HG02642 (cell line): Measurements from ENCODE around the gene CAP1.
A peak's percentile ranks its signal among the peaks of the same experiment; 100 is the strongest.
"Not testable (repeated sequence)": the region's sequence is repeated elsewhere in the genome, so short reads cannot be mapped to it uniquely, and the experiment has no call there.

Experiments used
- ATAC-seq: cut with Tn5 transposase; IDR thresholded peaks from one replicate; pipeline ENCODE4 v1.9.1; 2021; ENCODE audit warnings: mild to moderate bottlenecking; ENCODE audit not compliant: unreplicated experiment, poor library complexity

Gene CAP1, protein sequence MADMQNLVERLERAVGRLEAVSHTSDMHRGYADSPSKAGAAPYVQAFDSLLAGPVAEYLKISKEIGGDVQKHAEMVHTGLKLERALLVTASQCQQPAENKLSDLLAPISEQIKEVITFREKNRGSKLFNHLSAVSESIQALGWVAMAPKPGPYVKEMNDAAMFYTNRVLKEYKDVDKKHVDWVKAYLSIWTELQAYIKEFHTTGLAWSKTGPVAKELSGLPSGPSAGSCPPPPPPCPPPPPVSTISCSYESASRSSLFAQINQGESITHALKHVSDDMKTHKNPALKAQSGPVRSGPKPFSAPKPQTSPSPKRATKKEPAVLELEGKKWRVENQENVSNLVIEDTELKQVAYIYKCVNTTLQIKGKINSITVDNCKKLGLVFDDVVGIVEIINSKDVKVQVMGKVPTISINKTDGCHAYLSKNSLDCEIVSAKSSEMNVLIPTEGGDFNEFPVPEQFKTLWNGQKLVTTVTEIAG

DNA sequence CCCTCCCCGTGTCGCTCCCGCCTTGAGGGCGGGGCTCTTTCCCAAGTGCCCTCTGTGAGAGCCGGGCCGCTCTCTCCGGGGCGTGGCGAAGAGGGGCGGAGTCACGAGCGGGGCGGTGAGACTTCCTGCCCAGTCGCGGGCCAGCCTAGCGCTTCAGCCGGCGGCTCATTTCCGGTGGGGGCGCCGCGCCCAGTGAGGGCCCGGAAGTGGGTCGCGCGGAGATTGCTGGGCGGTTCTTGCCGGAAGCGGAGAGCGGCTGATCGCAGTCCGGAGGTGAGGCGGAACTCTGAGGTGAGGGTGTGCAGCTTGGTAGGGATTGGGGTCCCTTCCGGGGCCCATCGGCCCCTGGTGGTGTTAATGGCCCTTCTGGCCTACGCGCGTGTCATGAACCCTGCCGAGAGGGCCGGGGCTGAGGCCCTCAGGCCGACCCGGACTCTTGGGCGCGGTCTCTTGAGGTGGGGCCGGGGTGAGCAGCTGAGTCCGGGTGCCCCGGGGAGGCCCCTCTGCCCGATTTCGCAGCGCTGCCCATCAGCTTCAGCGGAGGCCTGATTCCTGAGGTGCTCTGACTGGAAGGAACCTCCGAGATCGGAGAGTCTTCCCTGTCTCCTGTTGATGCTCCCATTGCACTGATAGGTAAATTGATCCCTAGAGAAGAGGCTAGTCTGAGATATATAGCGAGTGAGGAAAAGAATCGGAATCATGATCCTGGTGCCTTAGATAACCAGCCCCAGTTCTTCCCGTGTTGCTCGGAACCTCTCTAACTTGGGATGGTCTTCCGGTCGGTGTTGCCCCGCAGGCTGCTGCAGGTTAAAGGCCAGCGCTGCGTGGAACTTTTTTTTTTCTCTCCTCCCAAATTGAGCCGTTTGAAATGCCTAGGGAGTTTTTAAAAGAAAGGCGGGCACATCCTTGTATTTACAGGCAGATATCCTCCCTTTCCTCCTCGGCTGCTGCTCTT, at the start of gene CAP1:
TSS of gene CAP1 (plus strand) at position 219 of the 955 bp plus-strand sequence. CDS start 18,618 bp downstream, outside the sequence.
- ATAC-seq, result peak; percentile 88

DNA sequence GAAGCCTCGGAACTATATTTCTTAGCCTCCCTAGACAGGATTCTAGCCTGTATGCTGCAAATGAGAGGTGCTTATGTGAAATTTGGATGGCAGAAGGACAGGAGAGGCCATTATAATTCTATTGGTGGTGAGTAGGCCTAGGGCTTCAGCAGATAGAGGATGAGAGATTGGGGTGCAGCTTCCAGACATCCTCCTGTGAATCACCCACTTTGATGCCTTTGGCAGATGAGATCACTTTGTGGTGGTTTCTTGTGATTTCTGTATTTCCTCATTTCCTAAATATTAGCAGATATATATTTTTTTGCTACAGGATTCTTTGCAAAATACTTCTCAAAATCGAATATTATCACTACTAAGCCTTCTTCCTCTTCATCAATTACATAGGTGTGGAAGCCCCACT, 48.3 kb upstream of the CAP1 start:
- ATAC-seq, result no peak

DNA sequence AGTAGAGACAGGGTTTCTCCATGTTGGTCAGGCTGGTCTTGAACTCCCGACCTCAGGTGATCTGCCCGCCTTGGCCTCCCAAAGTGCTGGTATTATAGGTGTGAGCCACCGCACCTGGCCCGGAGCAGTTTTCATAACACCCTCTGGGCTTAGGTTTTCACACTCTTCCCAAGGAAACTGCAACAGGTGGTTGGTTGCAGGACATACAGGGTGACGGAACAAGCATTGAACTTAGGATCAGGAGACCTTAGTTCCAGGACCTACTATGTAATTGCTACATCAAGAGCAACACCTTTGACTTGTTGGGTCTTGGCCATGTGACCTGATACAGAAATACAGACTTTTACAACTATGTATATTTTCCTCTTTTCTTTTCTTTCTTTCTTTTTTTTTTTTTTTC, 47.6 kb upstream of the CAP1 start:
- no peak for ATAC-seq

DNA sequence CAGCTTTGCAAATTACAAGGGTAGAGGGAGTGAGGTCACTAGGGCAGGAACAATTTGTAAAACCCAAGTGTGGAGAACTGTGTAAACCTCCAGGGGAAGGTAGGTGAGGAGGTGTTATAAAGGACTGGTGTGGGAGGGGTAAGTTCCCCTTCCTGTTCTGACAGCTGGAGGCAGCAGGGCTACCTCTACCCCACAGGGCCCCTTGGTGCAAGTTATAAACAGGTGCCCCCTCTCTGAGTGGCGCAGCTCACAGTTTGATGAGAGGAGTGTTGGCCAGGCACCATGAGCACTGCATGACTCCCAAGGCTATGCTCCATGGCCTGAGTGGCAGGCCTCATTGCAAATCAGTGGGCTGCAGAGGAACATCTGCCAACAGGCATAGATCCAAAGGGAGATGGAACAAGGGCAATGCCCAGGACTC, 44.5 kb upstream of the CAP1 start:
- ATAC-seq, result peak; percentile 71

DNA sequence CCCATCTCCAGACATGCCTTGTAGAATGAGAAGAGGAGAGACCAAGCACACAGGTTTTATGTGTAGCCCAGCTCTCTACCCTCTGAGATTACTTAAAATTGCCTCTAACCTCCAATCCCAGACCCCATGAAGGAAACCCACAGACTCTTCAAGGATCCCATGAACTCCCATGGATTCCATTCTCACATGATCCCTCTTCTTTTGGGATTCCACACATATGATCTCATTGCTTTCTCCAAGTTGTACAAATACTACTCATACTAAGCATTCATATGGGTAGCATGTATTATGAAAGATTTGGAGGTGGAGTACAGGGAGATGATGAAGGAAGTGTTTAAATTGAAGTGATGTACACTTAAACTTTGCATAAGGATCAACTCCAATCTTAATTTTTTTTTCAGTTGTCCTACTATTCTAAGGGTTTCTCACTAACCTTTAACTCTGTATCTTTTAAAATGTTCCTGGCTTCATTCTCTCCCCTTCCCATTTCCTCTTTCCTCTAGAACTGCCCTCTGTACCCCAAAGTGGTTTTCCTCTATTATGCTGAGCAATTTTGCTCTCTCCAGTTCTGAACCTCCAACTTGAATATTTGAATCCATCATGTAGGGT, 44.0 kb upstream of the CAP1 start:
- ATAC-seq, result no peak

DNA sequence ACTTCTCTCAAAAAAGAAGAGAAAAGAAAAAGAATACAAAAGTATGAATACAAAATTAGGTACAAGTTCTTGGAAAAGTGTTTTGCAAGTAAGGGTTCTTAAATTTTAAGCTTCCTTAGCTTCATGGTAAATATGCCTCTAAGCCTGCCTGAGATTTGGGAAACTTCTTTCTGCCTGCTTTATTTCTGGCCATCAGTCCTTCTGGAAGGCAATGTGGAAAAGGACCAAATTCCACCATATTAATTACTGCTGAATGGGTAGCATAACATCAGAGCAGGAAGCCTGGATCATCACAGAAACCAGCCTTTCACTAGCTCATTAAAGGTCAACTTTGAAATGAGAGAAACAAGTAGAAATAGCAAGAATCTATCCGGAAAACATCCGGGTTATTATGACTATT, 39.1 kb upstream of the CAP1 start:
- no peak for ATAC-seq

DNA sequence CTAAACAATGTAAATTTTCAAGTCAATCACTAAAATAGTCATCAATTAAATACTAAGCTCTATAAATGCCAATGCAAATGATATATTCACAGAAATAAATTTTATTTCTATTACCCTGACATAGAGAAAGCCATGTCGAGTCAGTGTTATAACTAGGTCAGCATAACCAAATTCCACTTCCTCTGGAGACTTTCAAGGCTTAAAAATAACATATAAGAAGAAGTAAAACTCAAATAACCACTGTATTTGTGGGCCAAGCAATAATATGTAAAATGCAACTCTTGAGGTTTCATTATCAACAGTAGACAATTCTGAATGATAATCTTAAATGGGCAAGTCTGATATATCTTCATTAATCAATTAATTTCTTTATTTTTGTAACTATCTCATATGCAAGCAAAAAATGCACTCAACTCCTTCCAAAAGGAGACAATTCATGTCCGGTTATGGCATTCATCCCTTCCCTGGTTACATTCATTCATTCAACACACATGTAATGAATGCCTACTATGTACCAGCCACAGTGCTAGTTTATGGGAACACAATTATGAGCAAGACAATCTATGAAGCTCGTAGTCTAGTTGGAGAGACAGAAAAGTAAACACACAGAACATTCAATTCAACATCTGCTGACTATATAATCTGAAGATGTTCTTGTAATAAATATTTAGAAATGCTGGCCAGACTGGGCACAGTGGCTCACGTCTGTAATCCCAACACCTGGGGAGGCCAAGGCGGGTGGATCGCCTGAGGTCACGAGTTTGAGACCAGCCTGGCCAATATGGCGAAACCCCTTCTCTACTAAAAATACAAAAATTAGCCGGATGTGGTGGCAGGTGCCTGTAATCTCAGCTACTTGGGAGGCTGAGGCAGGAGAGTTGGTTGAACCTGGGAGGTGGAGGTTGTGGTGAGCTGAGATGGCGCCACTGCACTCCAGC, 37.1 kb upstream of the CAP1 start:
- ATAC-seq, result no peak

DNA sequence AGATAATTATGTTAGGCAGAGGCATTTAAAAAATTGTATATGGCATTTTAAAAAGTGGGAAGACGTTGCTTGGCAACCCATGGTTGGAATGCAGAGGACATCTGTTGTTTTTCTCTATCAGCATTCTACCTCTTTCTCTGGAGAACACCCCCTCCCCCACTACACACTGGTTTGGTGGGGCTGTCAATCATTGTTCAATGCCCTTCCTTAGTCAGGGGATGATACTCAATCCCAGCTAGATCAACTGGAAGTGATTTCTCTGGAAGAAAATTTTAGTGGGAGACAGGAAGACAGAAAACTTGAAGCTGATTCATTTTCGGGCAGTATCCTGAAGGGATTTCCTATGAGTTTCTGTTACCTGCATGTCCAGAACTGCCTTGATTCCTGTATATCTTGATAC, 35.7 kb upstream of the CAP1 start:
- ATAC-seq, result no peak

DNA sequence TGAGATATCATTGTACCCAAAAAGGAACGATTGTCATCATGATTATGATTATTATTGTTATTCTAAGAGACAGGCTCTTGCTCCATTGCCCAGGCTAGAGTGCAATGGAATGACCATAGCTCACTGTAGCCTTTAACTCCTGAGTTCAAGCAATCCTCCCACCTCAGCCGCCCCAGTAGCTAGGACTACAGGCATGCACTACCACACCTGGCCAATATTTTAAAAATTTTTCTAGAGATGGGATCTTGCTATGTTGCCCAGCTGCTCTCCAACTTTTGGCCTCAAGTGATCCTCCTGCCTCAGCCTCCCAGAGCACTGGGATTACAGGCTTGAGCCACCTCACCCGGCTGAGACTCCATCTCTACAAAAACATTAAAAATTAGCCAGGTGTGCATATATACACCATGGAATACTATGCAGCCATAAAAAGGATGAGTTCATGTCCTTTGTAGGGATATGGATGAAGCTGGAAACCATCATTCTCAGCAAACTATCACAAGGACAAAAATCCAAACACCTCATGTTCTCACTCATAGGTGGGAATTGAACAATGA, 33.0 kb upstream of the CAP1 start:
- ATAC-seq, result not testable (repeated sequence)

DNA sequence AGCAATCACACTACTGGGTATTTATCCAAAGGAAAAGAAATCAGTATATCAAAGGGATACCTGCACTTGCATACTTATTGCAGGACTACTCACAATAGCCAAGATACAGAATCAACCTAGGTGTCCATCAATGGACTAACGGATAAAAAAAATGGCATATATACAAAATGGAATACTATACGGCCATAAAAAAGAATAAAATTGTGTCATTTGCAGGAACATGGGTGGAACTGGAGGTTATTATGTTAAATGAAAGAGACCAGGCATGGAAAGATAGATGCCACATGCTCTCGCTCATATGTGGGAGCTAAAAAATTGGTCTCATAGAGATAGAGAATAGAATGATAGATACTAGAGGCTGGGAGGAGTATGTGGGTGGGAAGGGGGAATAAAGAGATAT, 29.3 kb upstream of the CAP1 start:
- no peak for ATAC-seq

DNA sequence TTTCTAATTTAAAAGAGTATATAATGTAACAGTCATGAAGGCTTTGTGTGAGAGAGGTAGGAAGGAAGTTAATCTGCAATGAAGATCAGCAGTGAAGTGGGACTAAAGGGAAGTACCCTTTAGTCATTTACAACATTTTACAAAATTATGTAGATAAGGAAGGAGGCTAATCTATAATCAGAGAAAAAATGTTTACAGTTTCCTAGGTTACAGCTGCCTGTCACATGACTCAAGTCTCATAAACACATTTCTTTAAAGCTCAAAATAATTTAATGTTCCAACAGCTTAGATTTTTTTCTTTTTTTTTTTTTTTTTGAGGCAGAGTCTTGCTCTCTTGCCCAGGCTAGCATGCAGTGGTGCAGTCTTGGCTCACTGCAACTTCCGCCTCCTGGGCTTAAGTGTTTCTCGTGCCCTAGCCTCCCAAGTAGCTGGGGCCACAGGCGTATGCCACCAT, 26.2 kb upstream of the CAP1 start:
- ATAC-seq, result no peak

DNA sequence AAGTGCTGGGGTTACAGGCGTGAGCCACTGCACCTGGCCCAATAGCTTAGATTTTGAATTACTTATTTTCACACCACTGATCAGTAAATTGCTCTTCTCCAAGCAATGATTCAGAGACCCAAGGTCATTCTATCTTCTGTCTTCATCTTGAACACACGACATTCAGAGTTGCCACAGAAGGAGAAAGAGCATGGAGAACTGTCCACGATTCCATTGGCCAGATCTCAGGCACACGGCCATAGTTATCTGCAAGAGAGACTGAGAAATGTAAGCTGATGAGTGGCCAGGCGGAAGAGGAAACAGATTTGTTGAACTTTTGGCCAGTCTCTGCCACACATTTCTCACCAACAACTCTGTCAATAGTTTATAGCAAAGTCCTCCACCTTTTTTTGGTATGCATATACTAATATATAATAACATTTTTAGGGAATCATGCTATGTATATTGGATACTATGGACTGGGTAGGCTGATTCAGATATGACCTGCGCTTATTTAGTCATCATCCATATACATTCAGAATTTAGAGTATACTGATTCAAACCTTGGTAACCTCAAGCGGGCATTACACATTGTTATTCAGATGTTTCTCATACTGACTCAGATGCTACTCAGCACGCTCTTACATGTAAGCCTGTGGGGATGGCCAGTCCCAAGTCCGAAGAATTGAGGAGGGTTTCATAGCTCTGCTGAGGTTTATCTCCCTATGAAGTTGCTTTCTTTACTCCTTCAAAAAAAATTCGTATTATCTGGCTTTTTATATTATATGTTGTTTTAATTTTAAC, 25.5 kb upstream of the CAP1 start:
- ATAC-seq, result no peak

DNA sequence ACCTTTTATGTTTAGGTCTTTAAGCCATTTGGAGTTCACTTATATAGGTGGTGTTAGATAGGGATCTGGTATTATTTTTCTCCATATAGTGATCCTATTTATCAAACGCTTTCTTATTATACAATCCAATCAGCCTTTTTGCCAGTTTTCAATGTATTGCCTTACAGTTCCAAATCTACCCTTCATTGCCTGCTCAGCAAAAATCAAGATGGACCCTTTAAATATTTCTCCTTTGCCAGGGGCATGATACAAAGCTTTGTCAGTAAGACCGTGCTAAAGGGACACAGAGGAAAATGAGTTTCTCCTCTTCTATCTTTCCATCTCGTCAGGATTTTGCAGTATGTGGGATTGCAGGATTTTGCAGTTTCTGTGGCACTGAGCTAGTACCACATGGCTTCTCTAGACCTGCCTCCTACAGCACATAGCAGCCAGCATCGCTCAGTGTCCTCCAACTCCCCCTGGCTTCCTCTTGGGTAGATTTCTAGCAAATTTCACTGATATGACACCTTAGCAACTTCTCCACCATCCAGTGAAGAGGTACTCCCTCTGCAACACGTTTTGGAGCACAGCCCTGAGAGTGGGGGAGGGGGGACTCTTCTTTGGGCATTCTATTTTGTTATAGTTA, 22.5 kb upstream of the CAP1 start:
- ATAC-seq, result no peak

DNA sequence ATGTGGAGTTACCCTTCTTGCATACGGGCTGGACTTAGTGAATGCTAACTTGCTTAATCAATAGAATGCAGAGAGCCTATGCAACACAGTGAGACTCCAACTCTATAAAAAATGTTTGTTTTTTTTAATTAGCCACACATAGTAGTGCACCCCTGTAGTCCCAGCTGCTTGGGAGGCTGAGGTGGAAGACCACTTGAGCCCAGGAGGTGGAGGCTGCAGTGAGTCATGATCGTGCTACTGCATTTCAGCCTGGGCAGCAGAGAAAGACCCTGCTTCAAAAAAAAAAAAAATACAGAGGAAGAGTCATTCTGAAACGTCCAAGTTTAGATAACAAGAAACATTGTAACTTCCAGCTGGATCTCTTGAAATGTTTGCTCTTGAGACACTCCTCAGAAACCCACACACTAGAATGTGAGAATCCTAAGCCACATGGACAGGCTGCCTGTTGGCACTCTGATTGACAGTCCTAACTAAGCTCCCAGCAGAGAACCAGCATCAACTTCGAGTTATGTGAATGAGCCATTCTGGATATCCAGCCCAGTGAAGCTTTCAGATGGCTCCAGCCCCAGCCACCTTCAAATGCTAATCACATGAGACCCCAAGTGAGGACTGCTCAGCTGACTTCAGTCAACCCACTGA, 20.0 kb upstream of the CAP1 start:
- no peak for ATAC-seq

DNA sequence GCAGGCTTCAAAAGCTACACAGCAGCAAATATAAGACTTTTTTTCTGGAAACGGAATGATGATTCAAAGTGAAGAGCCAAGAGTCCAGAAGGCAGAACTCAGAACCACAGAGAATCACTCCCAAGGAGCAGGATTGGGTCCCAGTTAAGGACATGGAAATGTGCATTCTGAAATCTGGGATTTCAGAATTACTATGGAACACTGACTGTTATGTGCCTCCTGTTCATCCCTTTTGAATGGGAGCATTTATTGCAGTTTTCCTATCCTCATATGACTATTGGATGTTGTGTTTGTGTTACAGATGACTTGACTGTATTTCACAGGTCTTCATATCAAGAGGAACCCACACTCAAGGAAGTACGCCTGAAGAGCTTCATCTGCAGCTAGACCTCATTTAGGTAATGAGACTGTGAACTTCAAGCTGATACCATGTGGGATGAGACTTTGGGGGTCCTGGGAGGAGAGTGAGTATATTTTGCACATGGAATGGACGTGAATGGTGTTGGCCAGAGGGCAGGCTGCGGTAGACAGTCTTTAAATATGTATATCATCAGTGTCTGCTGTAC, 17.1 kb upstream of the CAP1 start:
- no peak for ATAC-seq

DNA sequence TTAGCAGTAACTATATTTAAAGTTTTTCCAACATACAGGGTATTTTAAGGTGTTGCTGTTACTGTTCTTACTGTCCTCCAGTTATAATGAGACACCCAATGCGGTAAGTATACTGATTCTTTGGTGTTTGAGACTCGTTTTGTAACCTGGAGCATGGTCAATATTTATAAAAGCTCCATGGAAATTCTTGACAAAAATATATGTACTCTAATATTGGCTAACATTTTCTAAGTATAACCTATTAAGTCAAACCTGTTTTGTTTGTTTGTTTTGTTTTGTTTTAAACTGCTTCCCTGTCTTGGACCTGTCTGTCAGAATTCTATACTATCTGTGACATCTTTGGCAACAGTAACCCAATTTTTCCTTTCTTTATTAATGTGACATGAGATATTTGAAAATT, 15.9 kb upstream of the CAP1 start:
- no peak for ATAC-seq

DNA sequence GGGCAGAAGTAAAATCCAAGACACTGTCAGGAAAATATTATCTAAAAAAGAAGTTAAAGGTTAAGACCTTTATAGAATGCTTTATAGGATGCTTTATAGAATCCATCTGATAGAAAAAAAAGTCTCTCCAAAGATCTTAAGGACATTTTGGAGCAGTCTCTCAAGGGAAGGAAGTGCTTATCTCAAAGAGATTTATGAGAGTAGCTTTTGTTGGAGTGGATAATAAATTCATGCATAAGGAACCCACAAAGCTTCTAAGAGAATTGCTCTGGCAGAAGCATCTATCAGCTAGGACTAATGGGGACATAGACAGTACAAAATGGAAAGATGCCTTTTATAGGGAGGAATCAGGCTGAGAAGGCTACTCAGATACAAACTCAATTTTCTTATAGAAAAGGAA, 12.9 kb upstream of the CAP1 start:
- no peak for ATAC-seq
